H1 (cell line): Measurements from ENCODE around the gene MACROD2. TPM values are rescaled to one million over a fixed set of nuclear protein-coding genes. Genes with fewer than 3 reads are reported as not detected.

Source experiments
- CTCF ChIA-PET: fragments of 300-600 bp; sonication (Branson Sonifier 250); formaldehyde crosslinking; loops from one replicate; lab custom pipeline; 2021; ENCODE audit not compliant: partially characterized antibody; lab: Charles Lee
- POLR2A ChIA-PET: fragments of 300-600 bp; sonication (Branson Sonifier 250); formaldehyde crosslinking; loops from one replicate; lab custom pipeline; 2021; ENCODE audit warnings: inconsistent platforms; ENCODE audit not compliant: partially characterized antibody; lab: Charles Lee
- DNase-seq, 2 experiments: peaks; one replicate each; pipeline versions ENCODE4 v3.0.0 to v3.0.0-alpha.2; 2010 to 2022; ENCODE audit warnings: low spot score in 2 of 2, low read depth in 1 of 2, mixed read lengths in 1 of 2
- FAIRE-seq: peaks from 2 replicates; lab custom pipeline; 2011; peaks lifted over from hg19 to GRCh38; lab: Jason Lieb, UNC
- H2AFZ ChIP-seq: 2 replicates; pipeline ENCODE4 v1.8.1; 2012; ENCODE audit warnings: low read length, inconsistent platforms
- H2AK5ac ChIP-seq: 2 replicates; pipeline ENCODE4 v1.6.1; 2013; ENCODE audit warnings: low read depth, low read length
- H2BK120ac ChIP-seq: replicated peaks from 2 replicates; pipeline ENCODE3; 2013; ENCODE audit warnings: low read depth, low read length, inconsistent platforms
- H2BK12ac ChIP-seq: 2 replicates; pipeline ENCODE4 v1.6.1; 2013; ENCODE audit warnings: low read depth, low read length
- H2BK15ac ChIP-seq: 2 replicates; pipeline ENCODE4 v1.6.1; 2013; ENCODE audit warnings: low read length
- H2BK20ac ChIP-seq: 2 replicates; pipeline ENCODE4 v1.6.1; 2013; ENCODE audit warnings: low read length
- H2BK5ac ChIP-seq: 2 replicates; pipeline ENCODE4 v1.6.1; 2013; ENCODE audit warnings: low read depth, low read length
- H3K14ac ChIP-seq: 2 replicates; pipeline ENCODE4 v1.6.1; 2013; ENCODE audit warnings: inconsistent platforms; ENCODE audit not compliant: insufficient read length
- H3K18ac ChIP-seq: 2 replicates; pipeline ENCODE4 v1.6.1; 2013; ENCODE audit warnings: low read length; ENCODE audit errors: extremely low read depth
- H3K23ac ChIP-seq: 2 replicates; pipeline ENCODE4 v1.6.1; 2013; ENCODE audit warnings: inconsistent platforms; ENCODE audit not compliant: insufficient read length
- H3K23me2 ChIP-seq: 2 replicates; pipeline ENCODE4 v1.6.1; 2013; ENCODE audit warnings: low read depth, low read length
- H3K27ac ChIP-seq: 2 replicates; pipeline ENCODE4 v1.6.1; 2011; ENCODE audit warnings: low read depth, low read length, inconsistent platforms
- H3K27me3 ChIP-seq, 4 experiments: replicated peaks in 1 of 4; 1 replicate in 1 of 4; 2 replicates in 3 of 4; pipeline versions ENCODE4 v1.6.1 to v1.8.1; 2011 to 2013; ENCODE audit warnings: low read length in 3 of 4, mild to moderate bottlenecking in 3 of 4, inconsistent platforms in 2 of 4, mixed read lengths in 2 of 4, moderate library complexity in 1 of 4; ENCODE audit not compliant: control insufficient read depth in 3 of 4, insufficient read depth in 3 of 4; ENCODE audit errors: extremely low read depth in 1 of 4
- H3K36me3 ChIP-seq, 4 experiments: 2 replicates each; pipeline versions ENCODE4 v1.6.1 to v1.8.1; 2011 to 2013; ENCODE audit warnings: mild to moderate bottlenecking in 4 of 4, low read length in 3 of 4, moderate library complexity in 2 of 4, control low read depth in 1 of 4, inconsistent platforms in 1 of 4; ENCODE audit not compliant: insufficient read depth in 4 of 4, control insufficient read depth in 2 of 4
- H3K4ac ChIP-seq: replicated peaks from 2 replicates; pipeline ENCODE3; 2013; ENCODE audit warnings: low read length, low read depth, mixed read lengths, inconsistent platforms; ENCODE audit not compliant: insufficient read length
- H3K4me1 ChIP-seq, 4 experiments: replicated peaks in 1 of 4; 1 replicate in 1 of 4; 2 replicates in 3 of 4; pipeline versions ENCODE4 v1.6.1 to v1.8.1; 2011 to 2013; ENCODE audit warnings: low read length in 3 of 4, inconsistent platforms in 2 of 4, mixed read lengths in 1 of 4; ENCODE audit not compliant: insufficient read depth in 4 of 4, control insufficient read depth in 3 of 4
- H3K4me2 ChIP-seq, 2 experiments: 2 replicates each; pipeline versions ENCODE4 v1.6.1 to v1.8.1; 2011 to 2013; ENCODE audit warnings: low read depth in 2 of 2, low read length in 2 of 2, control low read depth in 1 of 2, inconsistent platforms in 1 of 2, mild to moderate bottlenecking in 1 of 2; ENCODE audit not compliant: insufficient read depth in 1 of 2
- H3K4me3 ChIP-seq, 4 experiments: fragments of 200-600, 300-600 bp in 1 of 4; sonication (generic), shearing (Covaris generic), sonication (Bioruptor Twin) in 1 of 4; 2 replicates each; pipeline versions ENCODE4 v1.5.1 to v1.8.1; 2011 to 2016; ENCODE audit warnings: low read length in 4 of 4, low read depth in 3 of 4, control low read depth in 2 of 4, inconsistent platforms in 2 of 4, mild to moderate bottlenecking in 2 of 4, mixed read lengths in 1 of 4, moderate library complexity in 1 of 4; ENCODE audit not compliant: insufficient read depth in 2 of 4; ENCODE audit errors: extremely low read depth in 1 of 4
- H3K56ac ChIP-seq: replicated peaks from 2 replicates; pipeline ENCODE3; 2013; ENCODE audit warnings: low read depth, mild to moderate bottlenecking, mixed read lengths, low read length, inconsistent platforms; ENCODE audit not compliant: insufficient read length
- H3K79me1 ChIP-seq: 2 replicates; pipeline ENCODE4 v1.6.1; 2013; ENCODE audit warnings: low read depth, low read length, control low read depth
- H3K79me2 ChIP-seq, 2 experiments: 2 replicates each; pipeline versions ENCODE4 v1.6.1 to v1.8.1; 2012 to 2013; ENCODE audit warnings: low read length in 2 of 2, mild to moderate bottlenecking in 2 of 2, inconsistent platforms in 1 of 2; ENCODE audit not compliant: insufficient read depth in 2 of 2, control insufficient read depth in 1 of 2
- H3K9ac ChIP-seq, 4 experiments: replicated peaks in 1 of 4; 1 replicate in 1 of 4; 2 replicates in 3 of 4; pipeline versions ENCODE4 v1.6.1 to v1.8.1; 2011 to 2013; ENCODE audit warnings: low read depth in 3 of 4, low read length in 3 of 4, control low read depth in 2 of 4, mild to moderate bottlenecking in 2 of 4, moderate library complexity in 2 of 4, inconsistent platforms in 1 of 4; ENCODE audit errors: extremely low read depth in 1 of 4
- H3K9me3 ChIP-seq, 2 experiments: 2 replicates each; pipeline versions ENCODE4 v1.6.1 to v1.8.1; 2012 to 2013; ENCODE audit warnings: mild to moderate bottlenecking in 2 of 2, moderate library complexity in 2 of 2, control low read depth in 1 of 2, inconsistent platforms in 1 of 2, low read depth in 1 of 2, low read length in 1 of 2, mixed read lengths in 1 of 2; ENCODE audit not compliant: insufficient read depth in 2 of 2
- H4K20me1 ChIP-seq, 2 experiments: replicated peaks in 1 of 2; 2 replicates each; pipeline versions ENCODE3 to v1.8.1; 2011 to 2013; ENCODE audit warnings: inconsistent platforms in 2 of 2, low read length in 2 of 2, mild to moderate bottlenecking in 1 of 2; ENCODE audit not compliant: insufficient read depth in 2 of 2, control insufficient read depth in 1 of 2
- H4K5ac ChIP-seq: 2 replicates; pipeline ENCODE4 v1.6.1; 2013; ENCODE audit warnings: low read length, low read depth, mixed read lengths, inconsistent platforms; ENCODE audit not compliant: insufficient read length
- H4K8ac ChIP-seq: 2 replicates; pipeline ENCODE4 v1.8.0; 2013; ENCODE audit warnings: mild to moderate bottlenecking, moderate library complexity, low read length, inconsistent platforms; ENCODE audit not compliant: insufficient read depth; ENCODE audit errors: extremely low read depth
- H4K91ac ChIP-seq: replicated peaks from 2 replicates; pipeline ENCODE3; 2013; ENCODE audit warnings: low read length, mixed read lengths, inconsistent platforms; ENCODE audit not compliant: insufficient read length
- CBX8 ChIP-seq: fragments of 300-800, 300-1000 bp; sonication (generic); IDR thresholded peaks from 2 replicates; pipeline ENCODE4 v1.7.1; 2016; ENCODE audit warnings: low read depth, low read length, borderline replicate concordance
- FOSL1 ChIP-seq: IDR thresholded peaks from 2 replicates; pipeline ENCODE4 v1.6.1; 2011; ENCODE audit warnings: mild to moderate bottlenecking, low read depth, low read length, moderate library complexity; ENCODE audit not compliant: insufficient read depth
- TAF7 ChIP-seq: optimal IDR thresholded peaks from 2 replicates; pipeline ENCODE3; 2011; ENCODE audit warnings: low read depth, mild to moderate bottlenecking, inconsistent platforms, low read length, moderate library complexity, borderline replicate concordance
- WGBS, 2 experiments: shearing (Covaris generic) in 1 of 2; methylation state at CpG; one replicate each; pipeline versions ENCODE4 v1.1.6 to v1.1.7; 2013 to 2015; ENCODE audit warnings: low lambda C conversion rate in 2 of 2, mixed read lengths in 2 of 2, inconsistent platforms in 1 of 2, low coverage in 1 of 2, missing lambda C conversion rate in 1 of 2; ENCODE audit not compliant: insufficient replicate concordance in 2 of 2, insufficient coverage in 1 of 2, insufficient read length in 1 of 2; ENCODE audit errors: extremely low coverage in 1 of 2, missing lambda C conversion rate in 1 of 2; 5-methylcytosine and 5-hydroxymethylcytosine counted together
- polyA plus RNA-seq, 7 experiments: library from polyadenylated mRNA; depleted of rRNA in 3 of 7; stranded (reverse) in 5 of 7; unstranded in 2 of 7; fragments of >200 nt in 5 of 7; fragments of 200-250 nt in 2 of 7; gene quantifications; 1 replicate in 5 of 7; 2 replicates in 1 of 7; 4 replicates in 1 of 7; pipeline versions ENCODE4 v1.2.1 to v1.2.3, GENCODE V29; 2011 to 2013; ENCODE audit warnings: missing spikeins in 2 of 7, mixed read lengths in 2 of 7
- total RNA-seq: library from RNA; stranded (reverse); fragmentation: NEBNext Ultra II Directional; extraction: Animal tissue kit (Norgen Biotek cat#: 25700); gene quantifications from 2 replicates; pipeline ENCODE4 v1.2.1, GENCODE V29; 2021
- TF ChIP-seq, protein P1 (sequence below), 3 experiments: IDR thresholded peaks; 1 replicate in 2 of 3; 2 replicates in 1 of 3; pipeline versions ENCODE4 v1.5.1 to v1.6.1; 2011; ENCODE audit warnings: low read length in 3 of 3, mild to moderate bottlenecking in 3 of 3, inconsistent platforms in 2 of 3, low read depth in 1 of 3, moderate library complexity in 1 of 3; ENCODE audit not compliant: insufficient read depth in 1 of 3; ENCODE audit errors: control extremely low read depth in 1 of 3

Gene MACROD2
- total and polyA plus RNA-seq, 2 of the 8 experiments (the other 6 are each of a cell fraction or from before 2014, with no cell fraction given), result 0.70 to 3.9 TPM

DNA sequence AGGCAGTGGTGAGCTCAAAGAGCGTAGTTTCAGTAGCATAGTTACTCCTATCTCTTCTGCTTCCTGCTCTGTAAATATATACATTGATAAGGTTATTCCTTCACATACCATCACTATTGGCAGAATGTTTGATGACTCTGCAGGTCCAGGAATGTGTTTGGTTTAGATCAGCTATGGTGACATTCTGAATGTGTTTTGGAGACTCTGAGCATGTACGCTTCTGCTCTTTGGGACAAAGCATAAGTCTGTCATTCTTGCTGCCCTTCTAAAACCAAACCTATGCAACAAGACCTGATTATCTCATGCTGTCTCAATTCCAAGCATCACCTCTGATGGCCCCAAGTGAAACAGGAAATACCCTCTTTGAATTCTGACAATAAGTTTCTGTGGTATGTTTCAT lies 1503.6 kb downstream of the MACROD2 start:
- Histone ChIP-seq H3K4me2 (no peak overlapping the region), H3K4ac (no peak overlapping the region), H2AFZ (no peak overlapping the region), H2BK20ac (no peak overlapping the region), H2BK120ac (no peak overlapping the region), H2BK15ac (no peak overlapping the region), H3K14ac (no peak overlapping the region), H3K27me3 (no peaks in the 10 kb centered on the region), H3K23ac (no peak overlapping the region), H2AK5ac (no peak overlapping the region), H4K8ac (no peak overlapping the region), H3K27ac (no peak overlapping the region), H4K5ac (no peak overlapping the region), H2BK5ac (no peak overlapping the region), H4K20me1 (no peaks in the 10 kb centered on the region), H3K79me1 (no peaks in the 10 kb centered on the region), H3K9ac (no peak overlapping the region), H3K36me3 (no peaks in the 10 kb centered on the region), H2BK12ac (no peak overlapping the region), H3K23me2 (no peaks in the 10 kb centered on the region), H3K79me2 (no peaks in the 10 kb centered on the region), H3K4me3 (no peak overlapping the region), H3K4me1 (peaks cover 0 to 8% (median 3%) of the 10 kb centered on the region in 4 experiments; a peak in 1 of 7 replicates), H4K91ac (no peak overlapping the region), H3K9me3 (no peaks in the 10 kb centered on the region), H3K18ac (no peak overlapping the region), H3K56ac (no peak overlapping the region)
- no peak for DNase-seq
- FAIRE-seq, result no peak
- CTCF ChIA-PET, result no interaction called here
- POLR2A ChIA-PET, result no interaction called here
- 91% methylated on average over 2 of the region's 2 CpGs; no CpG with 5 or more reads in 1 of the 2 experiments for WGBS, 2 experiments
- TF ChIP-seq TAF7 (no peak), CBX8 (no peak), FOSL1 (no peak)
- TF ChIP-seq, protein P1, sequence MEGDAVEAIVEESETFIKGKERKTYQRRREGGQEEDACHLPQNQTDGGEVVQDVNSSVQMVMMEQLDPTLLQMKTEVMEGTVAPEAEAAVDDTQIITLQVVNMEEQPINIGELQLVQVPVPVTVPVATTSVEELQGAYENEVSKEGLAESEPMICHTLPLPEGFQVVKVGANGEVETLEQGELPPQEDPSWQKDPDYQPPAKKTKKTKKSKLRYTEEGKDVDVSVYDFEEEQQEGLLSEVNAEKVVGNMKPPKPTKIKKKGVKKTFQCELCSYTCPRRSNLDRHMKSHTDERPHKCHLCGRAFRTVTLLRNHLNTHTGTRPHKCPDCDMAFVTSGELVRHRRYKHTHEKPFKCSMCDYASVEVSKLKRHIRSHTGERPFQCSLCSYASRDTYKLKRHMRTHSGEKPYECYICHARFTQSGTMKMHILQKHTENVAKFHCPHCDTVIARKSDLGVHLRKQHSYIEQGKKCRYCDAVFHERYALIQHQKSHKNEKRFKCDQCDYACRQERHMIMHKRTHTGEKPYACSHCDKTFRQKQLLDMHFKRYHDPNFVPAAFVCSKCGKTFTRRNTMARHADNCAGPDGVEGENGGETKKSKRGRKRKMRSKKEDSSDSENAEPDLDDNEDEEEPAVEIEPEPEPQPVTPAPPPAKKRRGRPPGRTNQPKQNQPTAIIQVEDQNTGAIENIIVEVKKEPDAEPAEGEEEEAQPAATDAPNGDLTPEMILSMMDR (IDR thresholded peaks at IDR 0.05; ENCODE audit: control extremely low read depth in 1 of 3, insufficient read depth in 1 of 3, low read depth in 1 of 3, low read length in 3 of 3), result no peak
